UCSD-AML1 (cell line): ENCODE measurements around the gene OR2T8.

ENCODE experiments used
- DNase-seq: peaks from one replicate; lab custom pipeline; 2025; ENCODE audit not compliant: unreplicated experiment; lab: John Stamatoyannopoulos, UW

Gene OR2T8, protein sequence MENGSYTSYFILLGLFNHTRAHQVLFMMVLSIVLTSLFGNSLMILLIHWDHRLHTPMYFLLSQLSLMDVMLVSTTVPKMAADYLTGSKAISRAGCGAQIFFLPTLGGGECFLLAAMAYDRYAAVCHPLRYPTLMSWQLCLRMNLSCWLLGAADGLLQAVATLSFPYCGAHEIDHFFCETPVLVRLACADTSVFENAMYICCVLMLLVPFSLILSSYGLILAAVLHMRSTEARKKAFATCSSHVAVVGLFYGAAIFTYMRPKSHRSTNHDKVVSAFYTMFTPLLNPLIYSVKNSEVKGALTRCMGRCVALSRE

DNA sequence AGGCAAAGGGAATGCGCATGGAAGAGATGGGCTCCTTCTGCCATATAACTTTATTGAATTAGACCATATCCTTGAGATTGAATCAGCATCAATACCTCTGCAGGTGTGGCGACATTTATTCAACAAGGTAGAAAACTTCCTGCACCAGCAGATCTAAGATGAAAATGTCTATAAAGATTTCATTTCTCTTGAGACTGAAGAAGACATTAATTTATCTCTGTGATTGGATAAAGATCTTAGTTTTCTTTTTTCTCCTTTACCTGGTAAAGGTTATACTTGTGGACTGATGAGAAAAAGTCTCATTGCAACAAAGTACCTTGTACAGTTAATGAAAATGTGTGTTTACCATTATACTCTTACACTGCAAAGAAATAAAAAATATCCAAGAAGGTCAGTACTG is at the start of gene OR2T8:
TSS of gene OR2T8 (plus strand) at position 301 of the 400 bp plus-strand sequence. CDS start 766 bp downstream, outside the sequence.
- no peak for DNase-seq

DNA sequence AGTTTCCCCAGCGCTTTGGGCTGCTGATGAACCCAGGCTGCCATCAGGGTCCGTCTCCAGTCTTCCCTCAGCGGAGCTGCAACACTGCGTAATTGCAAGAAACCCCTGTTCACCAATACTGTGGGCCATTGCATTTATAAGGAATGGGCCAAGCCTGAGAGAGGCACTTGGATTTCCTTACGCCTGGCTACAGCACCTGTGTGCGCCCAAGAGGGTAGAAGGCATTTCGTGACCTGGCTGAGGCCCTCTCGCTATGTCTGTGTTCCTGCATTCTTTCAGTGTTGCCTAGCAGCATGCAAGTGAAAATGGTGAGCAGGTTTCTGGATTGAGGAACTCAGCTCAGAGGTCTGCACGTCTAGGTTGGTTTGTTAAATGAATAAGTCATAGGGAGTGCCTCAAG is 36.7 kb upstream of the OR2T8 start:
- no peak for DNase-seq

DNA sequence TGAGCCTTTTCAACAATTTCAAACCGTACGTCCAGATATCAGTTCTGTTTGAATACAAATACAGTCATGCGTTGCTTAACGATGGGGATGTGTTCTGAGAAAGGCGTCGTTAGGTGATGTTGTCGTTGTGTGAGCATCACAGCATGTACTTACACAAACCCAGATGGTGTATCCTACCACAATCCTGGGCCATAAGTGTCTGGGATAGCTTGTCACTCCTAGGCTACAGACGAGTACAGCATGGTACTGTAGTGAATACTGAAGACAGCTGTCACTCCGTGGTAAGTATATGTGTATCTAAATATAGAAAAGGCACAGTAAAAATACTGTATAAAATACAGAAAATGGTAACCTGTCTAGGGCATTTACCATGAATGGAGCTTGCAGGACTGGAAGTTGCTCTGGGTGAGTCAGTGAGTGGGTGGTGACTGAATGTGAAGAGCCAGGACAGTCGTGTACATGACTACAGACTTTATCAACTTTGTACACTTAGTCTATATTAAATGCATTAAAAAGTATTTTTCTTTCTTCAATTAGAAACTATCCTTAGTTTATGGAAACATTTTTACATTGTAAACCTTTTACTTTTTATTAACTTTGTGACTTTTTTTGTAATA is 35.1 kb upstream of the OR2T8 start:
- DNase-seq = no peak

DNA sequence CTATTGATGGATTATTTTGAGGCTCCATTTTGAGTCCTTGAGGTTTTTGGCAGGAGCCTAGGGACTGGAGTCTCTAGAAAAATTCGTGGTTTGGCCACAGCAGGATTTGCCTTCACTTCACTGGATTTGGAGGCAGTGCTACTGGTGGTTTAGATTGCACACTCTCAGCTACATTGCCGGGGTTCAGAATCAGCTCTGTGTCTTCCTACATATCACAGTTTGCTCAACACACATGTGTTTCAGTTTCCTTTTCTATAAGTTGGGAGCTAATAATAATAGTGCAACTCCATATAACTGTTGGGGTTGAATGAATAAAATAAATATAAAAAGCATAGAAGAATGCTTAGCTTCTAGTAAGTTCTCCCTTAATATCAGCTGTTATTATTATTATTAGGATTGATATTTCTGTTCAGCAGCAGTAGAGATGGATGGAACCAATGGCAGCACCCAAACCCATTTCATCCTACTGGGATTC is 24.9 kb upstream of the OR2T8 start, which contains the start of gene OR2W3:
TSS of gene OR2W3 (plus strand) at position 425 of the 475 bp plus-strand sequence. CDS start at position 425, 0 bp downstream.
- no peak for DNase-seq

DNA sequence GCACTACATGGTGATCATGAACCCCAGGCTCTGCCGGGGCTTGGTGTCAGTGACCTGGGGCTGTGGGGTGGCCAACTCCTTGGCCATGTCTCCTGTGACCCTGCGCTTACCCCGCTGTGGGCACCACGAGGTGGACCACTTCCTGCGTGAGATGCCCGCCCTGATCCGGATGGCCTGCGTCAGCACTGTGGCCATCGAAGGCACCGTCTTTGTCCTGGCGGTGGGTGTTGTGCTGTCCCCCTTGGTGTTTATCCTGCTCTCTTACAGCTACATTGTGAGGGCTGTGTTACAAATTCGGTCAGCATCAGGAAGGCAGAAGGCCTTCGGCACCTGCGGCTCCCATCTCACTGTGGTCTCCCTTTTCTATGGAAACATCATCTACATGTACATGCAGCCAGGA is 24.1 kb upstream of the OR2T8 start:
- no peak for DNase-seq

DNA sequence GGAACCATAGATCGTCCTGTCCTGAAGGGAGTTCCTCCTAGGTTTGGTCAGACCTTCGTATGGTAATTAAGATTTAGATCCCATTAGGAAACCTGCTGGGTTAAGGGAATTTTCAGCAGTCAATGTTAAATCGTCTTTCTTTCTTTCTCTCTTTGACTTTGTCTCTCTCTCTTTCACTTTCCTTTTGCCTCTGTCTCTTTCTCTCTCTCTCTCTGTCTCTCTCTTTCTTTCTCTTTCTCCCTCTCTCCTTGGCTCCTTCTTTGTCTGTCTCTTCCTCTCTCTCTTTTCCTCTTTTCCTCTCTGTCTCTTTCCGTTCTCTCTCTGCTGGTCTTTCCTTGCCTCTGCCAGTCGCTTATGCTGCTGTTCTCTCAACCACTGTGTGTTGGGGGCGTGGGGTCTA is 15.9 kb upstream of the OR2T8 start:
- DNase-seq = no peak

DNA sequence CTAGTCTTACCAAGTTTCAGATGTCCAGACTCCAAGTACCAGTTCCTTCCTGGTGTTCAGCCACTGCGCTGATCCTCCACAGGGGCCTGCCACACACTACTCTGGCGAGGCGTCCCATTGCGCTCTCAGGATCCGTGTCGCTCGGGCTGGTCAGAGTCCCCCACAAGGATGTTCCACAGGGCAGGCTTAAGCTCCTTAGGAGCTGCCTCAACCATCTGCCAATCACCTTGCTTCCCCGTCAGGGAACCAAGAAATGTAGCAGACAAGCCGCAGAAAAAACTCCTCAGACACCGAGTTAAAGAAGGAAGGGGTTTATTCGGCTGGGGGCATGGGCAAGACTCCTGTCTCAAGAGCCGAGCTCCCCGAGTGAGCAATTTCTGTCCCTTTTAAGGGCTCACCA is 14.9 kb upstream of the OR2T8 start:
- peak; percentile 57 for DNase-seq

DNA sequence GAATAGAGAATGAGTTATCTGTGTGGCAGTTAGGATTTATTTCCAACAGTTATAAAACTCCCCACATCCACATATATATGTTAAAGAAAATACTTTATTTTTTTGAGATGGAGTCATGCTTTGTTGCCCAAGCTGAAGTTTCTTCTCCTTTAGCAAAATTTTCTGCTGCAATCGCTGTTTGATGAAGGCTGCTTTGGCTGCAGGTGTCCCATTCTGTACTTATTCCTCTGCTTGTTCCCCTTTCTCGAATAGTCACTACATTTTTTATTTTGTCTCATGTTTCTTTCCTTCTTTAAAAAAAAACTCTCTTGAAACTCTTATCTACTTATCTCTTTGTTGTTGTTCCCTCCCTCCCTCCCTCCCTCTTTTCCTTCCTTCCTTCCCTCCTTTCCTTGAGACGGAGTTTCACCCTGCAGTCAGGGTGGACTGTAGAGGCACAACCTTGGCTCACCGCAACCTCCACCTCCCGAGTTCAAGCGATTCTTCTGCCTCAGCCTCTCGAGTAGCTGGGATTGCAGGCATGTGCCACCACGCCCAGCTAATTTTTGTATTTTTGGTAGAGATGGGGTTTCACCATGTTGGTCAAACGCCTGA is 14.0 kb upstream of the OR2T8 start:
- peak; percentile 33 for DNase-seq

DNA sequence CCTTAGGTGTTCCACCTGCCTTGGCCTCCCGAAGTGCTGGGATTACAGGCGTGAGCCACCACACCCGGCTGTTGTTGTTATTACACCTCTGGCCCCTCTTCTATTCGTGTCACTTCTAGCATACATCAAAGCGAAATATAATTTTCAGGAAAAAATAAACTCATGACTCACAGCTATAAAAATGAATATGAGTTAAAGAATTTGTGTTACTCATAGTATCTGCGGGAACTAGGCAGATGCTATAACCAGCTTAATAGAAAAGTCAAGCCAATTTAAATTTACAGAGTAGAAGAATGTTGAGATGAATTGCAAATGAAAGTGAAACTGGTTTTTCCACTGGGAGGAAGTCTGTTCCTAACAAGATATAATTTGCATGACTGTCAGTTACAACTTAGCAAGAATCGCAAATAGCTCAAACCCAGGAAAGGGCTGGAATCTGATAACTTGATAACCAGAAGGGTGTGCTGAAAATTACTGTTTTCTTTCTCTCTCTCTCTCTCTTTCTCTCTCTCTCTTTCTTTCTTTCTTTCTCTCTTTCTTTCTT is 13.5 kb upstream of the OR2T8 start:
- DNase-seq = no peak

DNA sequence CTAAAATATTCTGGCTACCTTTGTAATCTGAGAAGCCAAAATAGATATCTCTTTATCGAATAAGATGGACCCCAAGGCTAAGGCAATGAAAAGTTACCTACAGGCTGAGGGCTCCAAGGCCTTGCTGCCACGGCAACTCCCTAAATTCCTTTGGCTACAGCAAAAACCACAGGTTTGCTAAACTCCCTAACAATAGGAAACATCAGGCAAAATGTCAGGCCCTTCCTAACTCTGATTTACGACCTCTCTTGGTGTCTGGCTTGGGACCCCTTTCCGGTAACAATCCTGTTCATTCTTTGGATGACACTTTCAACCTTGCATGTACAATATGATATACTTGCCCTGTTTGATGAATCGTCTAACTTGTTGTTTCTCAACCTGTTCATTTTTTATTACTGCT is 11.3 kb upstream of the OR2T8 start:
- no peak for DNase-seq

DNA sequence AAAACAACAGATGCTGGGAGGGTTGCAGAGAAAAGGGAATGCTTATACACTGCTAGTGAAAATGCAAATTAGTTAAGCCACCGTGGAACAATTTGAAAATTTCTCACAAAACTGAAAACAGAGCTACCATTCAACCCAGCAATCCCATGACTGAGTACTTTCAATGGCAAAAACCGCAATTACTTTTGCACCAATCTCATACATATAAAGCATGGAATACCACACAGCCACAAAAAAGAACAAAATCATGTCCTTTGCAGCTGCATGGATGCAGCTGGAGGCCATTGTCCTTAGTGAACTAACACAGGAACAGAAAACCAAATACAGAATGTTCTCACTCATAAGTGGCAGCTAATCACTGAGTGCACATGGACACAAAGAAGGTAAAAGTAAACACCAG is 6.3 kb upstream of the OR2T8 start:
- no peak for DNase-seq

DNA sequence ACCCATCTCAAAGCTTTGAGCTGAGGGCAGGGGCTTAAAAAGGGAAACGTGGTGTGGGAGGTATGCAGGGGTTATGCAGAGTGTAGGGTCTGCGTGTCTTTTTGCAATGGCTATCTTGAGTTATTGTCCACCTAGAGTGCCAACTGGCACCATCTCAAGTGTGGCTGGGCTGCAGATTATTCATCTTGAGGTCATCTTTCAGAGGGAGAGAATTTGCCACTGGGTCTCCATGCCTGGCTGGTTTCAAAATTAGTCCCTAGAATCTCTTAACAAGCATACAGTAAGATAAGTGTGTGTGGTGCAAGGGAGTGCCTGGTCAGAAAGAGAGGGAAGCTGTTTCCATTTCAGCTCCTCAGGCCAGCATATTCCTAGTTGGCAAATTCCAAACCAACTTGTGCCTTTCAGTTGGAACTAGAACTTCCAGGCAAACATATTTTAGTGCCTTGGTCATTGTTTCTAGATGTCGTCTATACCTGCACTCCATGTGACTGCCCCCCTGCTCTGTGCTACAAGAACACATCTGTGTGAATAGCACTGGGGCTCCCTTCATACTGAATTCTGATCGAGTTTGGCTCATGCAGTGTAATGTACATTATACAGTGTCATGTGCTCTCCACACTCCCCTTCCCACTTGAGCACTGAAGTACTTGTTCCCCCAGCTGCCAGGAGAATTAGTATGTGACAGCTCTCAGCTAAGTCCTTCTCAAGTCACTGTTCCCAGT is 5.0 kb upstream of the OR2T8 start:
- no peak for DNase-seq

DNA sequence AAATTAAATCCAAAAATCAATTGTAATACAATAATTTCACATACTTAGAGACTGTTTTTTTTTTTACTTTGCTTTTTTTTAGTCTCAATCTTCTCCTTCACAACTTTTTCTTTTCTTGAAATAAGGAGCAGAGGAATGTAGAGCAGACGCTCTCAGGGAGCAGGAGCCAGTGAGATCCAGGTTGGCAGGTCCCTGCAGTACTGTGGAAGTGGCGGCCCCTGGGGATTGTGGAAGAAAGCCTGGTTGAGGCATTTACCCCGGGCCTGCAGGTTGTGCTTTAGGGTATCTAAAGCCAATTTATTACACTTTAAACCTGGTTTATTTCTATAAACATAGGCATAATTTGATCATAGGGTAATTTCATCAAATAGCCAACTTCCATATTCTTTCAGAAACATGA is 3.9 kb downstream of the OR2T8 start:
- no peak for DNase-seq

DNA sequence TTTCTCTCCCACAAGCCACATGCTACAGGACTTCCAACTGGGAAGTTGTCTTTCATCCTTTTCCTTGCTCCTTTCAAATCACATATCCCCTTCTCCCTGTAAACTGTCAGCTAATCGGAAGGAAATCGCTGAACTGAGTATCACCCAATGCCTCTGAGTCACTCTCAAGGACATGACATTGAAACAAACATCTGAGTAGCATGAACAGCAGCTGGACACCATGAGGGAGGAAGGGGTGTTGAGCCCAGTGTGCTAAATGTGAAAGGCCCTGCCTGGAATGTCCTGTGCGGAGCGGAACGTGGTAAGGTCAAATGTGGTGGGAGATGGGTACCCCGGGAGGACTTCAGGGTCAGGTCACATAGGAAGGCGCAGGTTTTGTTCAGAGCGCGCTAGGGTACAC is 4.8 kb downstream of the OR2T8 start, which contains the start of gene OR2AJ1:
TSS of gene OR2AJ1 (plus strand) at position 22 of the 400 bp plus-strand sequence. CDS start 8,880 bp downstream, outside the sequence.
- no peak for DNase-seq

DNA sequence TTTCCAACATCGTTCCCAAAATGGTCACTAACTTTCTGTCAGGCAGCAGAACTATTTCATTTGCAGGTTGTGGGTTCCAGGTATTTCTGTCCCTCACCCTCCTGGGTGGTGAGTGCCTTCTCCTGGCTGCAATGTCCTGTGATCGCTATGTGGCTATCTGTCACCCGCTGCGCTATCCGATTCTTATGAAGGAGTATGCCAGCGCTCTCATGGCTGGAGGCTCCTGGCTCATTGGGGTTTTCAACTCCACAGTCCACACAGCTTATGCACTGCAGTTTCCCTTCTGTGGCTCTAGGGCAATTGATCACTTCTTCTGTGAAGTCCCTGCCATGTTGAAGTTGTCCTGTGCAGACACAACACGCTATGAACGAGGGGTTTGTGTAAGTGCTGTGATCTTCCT is 13.9 kb downstream of the OR2T8 start:
- DNase-seq = no peak

DNA sequence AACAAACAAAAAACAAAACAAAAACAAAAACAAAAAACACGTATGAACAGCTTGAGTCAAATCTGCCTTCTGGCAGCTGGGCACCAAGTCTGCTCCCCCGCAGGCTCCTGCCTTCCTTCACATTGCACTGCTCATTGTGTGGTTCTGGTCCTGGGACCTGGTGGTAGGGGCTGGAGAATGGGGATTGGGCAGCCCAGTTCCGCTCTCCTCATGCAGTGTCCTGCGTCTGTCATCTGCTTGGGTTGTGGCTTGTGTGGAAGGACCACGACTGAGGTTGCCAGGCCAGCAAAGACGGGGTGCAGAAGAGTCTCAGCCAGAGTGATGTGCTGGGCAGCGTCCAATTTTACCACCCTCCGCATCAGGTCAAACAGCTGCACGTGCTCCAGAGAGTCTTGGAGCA is 15.7 kb downstream of the OR2T8 start:
- no peak for DNase-seq

DNA sequence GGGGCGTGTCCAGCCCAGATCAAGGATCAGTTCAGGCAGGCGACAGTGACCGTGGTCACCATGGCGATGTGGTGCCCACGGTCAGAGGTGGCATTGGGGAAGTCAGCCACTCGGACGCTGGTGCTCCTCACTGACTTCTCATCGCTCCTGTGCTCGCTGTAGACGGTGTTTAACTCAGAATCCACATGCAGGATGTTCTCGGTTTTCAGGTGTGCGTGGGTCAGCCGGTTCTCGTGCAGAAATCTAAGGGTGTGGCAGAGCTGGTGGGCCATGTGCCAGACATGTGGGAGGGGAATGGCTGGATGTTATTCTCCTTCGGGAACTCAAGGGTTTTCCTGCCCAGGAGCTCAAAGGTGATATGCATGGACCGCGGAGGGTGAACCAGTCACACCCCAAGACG is 16.4 kb downstream of the OR2T8 start:
- no peak for DNase-seq

DNA sequence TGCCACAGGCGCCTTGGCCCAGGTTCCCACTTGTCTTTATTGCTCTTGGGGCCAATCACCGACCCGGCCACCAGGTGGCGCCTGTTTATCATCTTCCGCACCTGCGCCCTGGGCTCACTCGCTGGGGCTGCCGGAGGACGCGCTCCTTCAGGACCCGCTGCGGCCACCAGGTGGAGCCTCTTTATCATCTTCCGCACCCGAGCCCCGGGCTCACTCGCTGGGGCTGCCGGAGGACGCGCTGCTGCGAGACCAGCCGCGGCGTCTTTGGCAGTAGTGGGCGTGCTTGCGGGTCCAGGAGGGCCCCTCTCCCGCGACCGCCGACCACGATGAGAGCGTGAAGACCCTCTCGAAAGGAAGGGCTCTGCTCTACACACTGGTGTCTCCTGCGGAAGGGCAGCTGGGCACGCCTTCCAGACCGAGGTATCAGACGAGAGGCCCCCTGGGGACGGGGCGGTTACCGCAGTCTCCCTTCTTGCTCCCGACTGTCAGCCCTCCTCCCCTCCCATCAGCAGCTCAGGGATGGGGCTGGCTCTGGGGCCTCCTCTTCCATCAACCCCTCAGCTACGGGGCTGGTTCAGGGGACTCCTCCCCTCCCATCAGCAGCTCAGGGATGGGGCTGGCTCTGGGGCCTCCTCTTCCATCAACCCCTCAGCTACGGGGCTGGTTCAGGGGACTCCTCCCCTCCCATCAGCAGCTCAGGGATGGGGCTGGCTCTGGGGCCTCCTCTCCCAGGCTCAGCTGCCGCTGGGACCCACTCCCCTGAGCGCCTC is 17.1 kb downstream of the OR2T8 start:
- peak; percentile 97 for DNase-seq

DNA sequence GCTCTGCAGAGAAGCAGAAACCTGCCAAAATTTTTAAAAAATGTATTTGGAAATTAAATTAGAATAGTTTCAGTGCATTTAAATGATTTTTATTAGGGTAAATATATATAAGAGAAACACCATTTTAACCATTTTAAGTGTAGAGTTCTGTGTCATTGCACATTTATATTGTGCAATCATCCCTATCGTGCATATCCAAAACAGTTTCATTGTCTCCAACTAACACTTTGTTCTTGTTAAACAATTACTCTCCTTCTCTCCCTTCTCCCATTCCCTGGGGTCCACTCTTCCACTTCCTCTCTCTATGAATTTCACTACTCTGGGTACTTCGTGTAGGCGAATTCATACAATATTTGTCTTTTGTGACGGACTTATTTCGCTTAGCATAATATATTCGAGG is 22.6 kb downstream of the OR2T8 start:
- no peak for DNase-seq

DNA sequence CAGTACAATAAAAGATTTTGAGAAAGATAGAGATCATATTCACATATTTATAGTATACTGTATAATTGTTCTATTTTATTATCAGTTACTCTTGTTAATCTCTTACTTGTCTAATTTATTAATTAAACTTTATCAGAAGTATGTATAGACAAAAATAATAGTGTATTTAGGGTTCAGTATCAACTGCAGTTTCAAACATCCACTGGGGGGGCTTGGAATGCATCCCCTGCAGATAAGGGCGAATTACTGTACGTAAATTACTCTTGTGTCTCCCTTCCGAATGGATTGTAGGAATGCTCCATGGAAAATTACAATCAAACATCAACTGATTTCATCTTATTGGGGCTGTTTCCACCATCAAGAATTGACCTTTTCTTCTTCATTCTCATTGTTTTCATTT is 28.5 kb downstream of the OR2T8 start, which contains the start of gene OR2L8:
TSS of gene OR2L8 (plus strand) at position 301 of the 400 bp plus-strand sequence. CDS start at position 301, 0 bp downstream.
- no peak for DNase-seq
